Inflammatory macrophage treated with lipopolysaccharide for 4 hours (primary cell): ENCODE measurements around the gene C12orf75.
"Not testable (repeated sequence)": the region's sequence is repeated elsewhere in the genome, so short reads cannot be mapped to it uniquely, and the experiment has no call there.

ENCODE experiments used
- DNase-seq: peaks from one replicate; pipeline ENCODE4 v3.0.0-alpha.2; 2020

The C12orf75 gene

DNA sequence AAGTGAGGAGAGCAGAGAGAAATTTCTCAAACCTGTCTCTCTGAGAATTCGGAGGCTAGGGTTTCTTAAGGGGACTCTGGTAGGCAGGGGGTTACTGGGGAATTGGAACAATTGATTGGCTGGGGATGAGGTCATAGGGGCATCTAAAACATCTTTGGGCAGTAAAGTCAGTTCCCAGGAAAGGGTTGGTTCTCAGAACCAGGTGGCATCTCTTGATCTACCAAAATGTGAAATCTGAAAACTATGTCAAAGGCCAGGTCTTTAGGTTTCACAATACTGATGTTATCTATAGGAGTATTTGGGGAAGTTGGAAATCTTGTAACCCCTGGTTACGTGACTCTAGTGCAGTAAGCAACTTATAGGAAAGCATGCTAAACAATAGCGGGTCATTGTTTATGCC, 6.9 kb downstream of the C12orf75 start:
- peak; percentile 29 for DNase-seq

DNA sequence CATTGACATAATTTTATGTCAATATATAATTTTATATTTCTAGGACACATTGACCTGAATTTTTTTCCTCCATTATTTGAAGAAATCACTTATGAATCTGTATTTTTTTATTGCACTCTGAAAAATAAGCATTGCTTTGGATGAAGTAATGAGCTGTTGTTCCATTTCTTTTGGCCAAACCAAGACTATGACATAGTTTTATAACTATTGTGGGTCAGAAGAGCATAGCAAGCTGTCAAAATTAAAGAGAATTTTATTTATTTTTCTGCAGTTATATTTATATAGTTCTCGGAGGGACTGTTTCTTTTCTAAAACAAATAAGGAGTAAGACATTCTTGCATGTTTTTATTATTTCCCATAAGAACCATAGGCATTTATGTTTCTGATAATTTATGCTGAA, 8.5 kb downstream of the C12orf75 start:
- DNase-seq, result no peak

DNA sequence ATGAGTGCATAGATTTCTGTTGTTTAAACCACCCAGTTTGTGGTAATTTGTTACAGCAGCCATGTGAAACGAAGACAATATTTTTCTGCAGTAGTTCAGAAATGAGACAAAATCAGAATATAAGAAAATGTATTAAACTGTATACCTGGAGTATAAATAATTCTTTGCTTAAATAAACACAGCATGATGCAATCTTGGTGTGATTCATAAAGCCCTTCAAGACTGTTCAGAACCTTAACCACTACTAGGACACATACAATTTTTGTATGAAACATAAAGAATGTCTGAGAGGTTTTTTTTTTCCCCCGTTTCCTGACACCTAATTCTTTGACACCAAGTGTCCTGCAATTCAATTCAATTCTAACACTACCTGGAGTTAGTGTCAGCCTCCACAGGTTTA, 10.5 kb downstream of the C12orf75 start:
- DNase-seq, result no peak

DNA sequence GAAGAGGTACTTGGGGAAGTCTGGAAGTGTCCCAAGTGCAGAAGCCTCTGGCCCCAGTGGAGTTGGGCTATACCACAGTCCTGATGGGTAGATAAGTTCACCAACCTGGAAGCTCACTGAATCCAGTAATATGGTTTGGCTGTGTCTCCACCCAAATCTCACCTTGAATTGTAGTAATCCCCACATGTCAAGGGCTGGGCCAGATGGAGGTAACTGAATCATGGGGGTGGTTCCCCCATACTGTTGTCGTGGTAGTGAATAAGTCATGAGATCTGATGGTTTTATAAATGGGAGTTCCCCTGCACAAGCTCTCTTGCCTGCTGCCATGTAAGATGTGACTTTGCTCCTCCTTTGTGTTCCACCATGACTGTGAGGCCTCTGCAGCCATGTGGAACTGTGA, 11.1 kb downstream of the C12orf75 start:
- not testable (repeated sequence) for DNase-seq

DNA sequence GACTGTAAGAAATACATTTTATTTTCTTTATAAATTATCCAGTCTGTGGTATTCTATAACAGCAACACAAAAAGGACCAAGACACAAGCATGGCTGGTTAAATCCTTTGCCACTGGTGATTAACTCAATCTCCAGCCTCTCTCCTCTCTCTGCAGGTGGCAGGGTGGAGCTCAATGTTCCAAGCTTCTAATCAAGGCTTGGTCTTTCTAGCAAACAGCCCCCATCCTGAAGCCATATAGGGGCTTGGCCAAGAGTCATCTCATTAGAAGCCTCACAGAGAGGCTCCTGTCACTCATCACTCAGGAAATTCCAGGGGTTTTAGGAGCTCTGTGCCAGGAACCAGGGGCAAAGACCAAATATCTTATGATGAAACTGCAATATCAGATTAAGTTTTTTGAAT, 12.0 kb downstream of the C12orf75 start:
- no peak for DNase-seq

DNA sequence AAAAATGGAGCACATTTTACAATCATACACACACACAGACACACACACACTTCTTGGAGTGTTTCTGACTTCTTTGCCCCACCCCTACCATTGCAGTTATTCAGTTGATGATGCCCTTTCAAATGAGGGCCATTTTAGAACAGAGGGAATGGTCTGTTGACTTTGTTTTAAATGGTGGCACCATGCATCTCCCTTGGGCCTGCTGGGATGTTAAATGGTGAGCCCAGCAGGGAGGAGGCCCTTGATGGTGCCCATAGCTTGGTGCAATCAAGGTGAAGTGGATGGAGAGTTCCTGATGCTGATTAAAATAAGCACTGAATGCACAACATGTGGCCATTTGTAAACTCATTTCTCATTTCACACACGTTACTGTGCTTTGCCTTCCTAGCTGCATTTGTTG, 13.3 kb downstream of the C12orf75 start:
- no peak for DNase-seq

DNA sequence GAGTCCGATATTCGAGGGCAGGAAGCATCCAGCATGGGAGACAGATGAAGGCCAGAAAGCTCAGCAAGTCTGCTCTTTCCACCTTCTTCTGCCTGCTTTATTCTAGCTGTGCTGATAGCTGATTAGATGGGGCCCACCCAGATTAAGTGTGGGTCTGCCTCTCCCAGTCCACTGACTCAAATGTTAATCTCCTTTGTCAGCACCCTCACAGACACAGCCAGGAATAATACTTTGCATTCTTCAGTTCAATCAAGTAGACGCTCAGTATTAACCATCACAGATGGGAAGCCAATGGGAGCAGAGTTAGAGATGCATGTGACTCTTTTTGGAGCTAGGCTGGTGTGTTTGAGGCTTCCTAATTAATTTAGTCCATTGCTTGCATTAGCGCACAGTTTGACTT, 17.0 kb downstream of the C12orf75 start:
- DNase-seq, result no peak

DNA sequence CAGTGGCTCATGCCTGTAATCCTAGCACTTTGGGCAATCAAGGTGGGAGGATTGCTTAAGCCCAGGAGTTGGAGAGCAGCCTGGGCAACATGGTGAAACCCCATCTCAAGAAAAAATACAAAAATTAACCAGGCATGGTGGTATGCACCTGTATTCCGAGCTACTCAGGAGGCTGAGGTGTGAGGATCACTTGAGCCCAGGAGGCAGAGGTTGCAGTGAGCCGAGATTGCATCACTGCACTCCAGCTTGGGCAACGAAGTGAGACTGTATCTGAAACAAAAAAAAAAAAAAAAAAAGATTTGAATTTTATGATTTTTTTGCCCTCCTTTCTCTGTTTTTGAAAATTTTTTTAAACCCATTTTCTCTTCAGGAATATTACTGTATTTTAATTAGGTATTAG, 17.7 kb downstream of the C12orf75 start:
- DNase-seq, result no peak

DNA sequence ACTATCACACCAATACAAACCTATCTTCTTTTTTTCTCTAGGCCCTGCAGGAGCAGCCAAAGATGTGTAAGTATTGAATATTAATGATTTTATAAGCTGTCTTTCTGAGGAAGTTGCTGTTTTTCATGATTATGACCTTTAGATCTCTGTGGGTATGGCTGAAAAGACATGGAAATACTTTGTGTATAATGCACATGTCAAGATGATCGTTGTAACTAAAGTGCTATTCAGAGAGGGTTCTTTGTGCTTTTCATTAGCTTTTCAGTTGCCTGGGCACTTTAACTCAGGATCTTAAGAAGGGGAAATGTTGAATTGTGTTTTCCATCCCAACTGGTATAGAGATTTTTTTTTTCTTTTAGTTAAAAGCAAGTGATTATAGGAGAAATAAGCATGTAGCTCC, 18.1 kb downstream of the C12orf75 start:
- no peak for DNase-seq

DNA sequence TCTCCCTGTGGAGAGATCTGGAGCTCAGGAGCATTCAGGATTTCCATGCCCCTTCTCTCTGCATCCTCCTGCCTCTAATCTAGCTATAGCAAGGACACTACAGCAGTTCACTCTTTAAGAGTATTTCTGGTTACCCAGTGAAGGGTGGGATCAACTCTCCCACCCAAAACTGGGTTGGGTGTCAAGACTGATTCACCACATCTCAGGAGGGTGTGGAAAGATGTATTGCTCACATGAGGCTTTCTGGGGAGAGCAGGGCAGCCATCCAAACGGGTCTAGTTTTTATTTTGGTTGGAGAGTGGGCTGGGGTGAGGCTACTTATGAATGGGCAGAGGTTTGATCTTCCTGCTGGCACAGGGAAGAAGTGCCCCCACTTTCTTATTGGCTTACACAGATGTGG, 18.6 kb downstream of the C12orf75 start:
- no peak for DNase-seq

DNA sequence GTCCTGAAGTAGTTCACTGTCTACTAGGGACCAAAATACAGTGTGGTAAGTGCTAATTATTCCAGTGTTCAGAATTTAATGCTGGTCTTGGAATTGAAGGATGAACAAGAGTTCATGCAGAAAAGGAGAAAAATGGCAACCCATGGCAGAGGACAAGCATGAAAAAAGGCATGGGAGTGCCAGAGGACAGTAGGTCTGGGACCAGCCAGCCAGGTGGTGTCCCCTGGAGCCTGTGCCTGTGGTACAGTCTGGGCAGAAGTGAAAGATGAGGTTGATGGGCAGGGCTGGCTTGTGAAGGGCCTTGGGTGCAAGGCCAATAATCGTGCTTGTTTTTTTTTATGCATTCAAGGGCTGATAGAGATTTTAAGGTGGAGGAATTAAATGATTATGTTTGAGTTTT, 21.0 kb downstream of the C12orf75 start:
- DNase-seq, result no peak

DNA sequence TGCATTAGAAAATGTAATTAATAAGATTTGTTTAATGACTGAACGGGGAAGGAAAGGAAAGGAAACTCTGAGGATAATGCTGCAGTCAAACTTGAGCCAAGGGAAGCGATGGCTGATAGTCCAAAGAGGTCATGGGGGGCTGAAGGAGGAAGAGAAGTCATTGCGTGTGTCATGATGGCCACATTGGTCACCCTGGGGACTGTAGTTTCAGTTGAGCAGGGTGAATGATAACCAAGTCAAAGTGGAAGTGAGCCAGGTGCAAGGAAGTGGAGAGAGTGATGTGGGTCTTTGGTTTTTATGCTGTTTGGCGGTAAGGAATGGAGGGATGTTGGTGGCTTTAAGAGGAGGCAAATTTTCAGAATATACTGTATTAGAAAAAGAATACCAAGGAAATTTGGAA, 21.6 kb downstream of the C12orf75 start:
- DNase-seq, result no peak

DNA sequence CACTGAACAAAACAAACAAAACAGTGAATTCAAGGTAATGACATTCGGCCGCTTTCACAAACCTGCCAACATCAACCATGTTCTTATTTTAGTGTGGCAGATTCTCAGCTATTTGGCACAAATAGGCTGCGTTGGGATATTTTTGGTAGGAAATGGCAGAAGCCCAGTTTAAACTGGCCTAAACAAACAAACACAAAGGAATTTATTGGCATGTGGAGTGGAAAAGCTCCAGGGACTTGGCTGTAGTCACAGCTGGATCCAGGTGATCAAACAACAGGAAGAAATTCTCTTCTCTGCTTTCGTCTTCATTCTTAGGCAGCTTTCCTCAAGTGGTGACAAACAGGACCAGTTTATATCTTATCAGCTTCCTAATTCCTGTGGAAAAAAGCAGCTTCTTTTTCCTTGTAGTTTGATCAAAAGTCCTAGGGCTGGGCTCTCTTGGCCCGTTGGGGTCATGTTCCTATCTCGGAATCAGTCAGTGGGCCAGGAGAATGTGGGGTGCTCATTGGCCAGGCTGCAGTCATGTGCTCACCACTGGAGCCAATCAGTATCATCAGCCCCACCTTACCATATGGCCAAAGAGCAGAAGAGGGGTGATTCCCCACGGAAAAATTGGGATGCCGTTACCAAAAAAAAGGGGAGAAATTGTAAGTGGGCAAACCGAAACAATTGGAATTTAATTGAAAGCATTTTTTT, 22.6 kb downstream of the C12orf75 start:
- DNase-seq, result no peak

DNA sequence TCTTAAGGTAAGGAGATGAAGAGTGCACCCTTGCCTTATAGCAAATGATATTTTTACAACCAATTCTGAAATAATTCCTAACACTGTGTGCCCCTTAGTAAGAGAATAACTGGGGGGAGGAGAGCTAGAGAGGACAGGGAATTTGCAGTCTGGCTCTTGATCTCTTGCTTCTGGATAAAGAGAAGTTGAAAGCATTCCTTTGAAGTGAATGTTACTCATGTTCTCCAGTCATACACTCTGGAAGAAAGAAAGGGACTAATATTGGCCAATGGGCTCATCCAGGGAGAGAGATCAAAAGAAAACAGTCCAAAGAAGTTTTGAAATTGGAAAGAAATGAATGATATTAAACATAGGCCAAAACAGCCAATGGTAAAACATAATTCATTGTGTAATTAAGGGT, 25.3 kb downstream of the C12orf75 start:
- DNase-seq, result no peak

DNA sequence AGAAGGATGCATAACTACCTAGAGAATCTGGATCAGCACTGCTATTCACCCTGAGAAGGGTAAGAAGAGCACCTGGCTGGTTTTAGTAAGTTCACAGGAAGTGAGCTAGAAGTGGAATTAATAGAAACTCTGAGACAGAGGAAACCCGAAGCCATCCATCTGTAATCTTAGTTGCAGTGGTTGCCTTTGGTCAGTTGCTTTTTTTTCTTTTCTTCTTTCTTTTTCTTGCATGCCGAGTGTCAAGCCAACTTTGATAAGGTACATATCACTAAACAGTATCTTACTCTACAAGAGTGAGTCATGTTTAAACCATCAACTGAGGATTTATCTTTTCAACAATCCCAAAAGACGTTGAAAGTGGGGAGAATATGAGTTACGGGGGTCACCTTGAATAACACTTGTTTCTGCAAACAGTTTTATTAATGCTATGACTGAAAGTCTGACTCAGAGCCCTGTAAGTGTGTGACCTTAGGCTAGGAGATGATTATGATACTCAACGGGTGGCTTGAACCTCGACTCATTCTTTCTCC, 26.7 kb downstream of the C12orf75 start:
- no peak for DNase-seq

DNA sequence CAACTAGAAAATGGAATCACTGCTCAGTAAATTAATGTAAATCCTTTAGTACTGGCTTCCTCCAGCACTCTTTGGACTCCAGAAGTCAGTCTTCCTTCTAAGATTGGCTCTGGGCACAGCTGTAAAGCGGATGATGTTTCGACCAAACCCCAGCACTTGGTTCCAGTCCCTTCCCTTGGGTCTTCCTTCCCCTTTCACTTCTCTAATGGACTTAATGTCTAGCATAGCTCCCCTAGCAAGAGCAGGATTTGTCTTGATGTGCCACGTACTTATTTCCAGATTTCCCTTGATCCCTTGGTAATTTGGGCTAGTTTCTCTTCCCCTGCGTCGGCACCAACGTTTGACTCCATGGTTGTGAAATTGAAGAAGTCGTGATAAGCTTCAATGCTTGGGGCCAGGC, 28.3 kb downstream of the C12orf75 start:
- DNase-seq, result peak; percentile 72

DNA sequence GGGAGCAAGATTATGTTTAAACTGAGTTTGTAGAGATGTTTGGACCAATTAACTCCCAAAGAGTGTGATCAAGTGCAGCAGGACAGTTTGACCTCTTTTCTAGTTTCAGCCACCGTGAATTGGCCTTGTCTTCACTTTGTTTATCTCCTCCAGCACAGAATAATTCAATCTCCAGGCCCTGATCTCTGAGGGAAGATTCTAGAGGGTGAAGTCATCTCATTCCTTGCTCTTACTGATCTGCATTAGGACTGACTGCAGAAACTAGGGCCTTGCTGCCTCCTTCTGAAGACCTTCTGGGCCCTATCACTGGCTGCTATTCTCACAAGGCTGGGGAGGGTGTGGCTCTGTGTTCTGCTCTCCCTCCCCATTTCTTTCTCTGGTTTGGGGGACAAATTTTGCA, 29.4 kb downstream of the C12orf75 start:
- DNase-seq, result no peak

DNA sequence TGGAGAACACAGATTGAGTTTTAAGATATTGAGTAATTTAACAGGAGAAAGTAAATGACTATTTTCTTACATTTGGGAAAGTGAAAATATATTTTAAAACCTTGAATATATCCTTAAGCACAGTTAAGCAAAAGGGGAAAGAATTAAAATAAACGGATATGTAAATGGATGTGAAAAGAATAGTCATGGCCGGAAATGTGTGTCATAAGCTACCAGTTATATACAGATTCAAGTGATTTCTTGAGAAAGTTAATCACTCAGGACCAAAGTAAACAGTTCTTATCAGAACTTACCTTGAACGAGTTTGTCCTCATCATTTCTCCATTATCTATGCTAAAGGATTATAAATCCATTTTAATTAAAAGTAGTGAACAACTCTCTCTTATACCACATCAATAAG, 33.4 kb downstream of the C12orf75 start:
- DNase-seq, result no peak

DNA sequence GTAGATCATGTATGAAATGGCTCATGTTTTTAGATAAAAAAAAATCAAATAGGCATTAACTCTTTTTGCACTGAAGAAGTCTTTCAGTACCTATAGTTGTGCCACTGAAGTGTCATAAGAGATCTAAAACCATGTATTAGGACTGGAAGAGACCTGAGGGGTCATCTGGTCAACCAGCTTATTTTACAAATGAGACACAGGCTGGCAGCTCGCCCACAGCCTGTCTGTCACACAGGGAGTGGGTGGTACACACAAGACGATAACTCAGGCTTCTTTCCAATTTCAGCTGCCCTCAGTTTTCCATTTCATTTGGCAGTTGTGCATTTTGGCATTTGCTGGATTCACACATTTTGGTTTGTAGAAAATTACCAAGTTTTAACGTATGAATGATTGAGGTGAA, 34.7 kb downstream of the C12orf75 start:
- no peak for DNase-seq

DNA sequence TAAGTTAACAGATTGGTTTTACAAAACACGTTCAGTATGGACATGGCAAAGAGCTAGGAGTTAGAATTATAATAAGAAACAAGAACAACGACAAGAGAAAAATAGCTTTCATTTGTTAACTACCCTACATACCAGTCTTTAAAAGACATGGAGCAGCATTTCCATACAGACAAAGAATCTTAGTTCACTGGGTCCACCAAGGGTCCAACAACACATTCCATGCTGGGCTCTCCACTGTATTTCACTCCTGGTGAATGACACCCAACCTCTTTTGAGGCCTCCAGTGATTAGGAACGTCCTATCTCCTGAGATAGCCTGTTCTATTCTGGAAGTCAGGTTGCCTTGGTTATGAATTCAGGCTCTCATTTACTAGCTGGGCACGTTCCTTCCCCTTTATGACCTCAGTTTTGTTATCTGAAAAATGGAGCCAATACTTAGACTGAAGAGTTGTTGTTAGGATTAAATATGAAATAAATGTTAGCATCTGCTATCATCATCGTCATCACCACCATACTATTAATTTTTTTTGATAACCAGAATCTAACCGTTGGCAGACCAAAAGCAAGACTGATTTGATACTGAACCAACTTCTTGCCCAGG, 37.7 kb downstream of the C12orf75 start:
- no peak for DNase-seq

DNA sequence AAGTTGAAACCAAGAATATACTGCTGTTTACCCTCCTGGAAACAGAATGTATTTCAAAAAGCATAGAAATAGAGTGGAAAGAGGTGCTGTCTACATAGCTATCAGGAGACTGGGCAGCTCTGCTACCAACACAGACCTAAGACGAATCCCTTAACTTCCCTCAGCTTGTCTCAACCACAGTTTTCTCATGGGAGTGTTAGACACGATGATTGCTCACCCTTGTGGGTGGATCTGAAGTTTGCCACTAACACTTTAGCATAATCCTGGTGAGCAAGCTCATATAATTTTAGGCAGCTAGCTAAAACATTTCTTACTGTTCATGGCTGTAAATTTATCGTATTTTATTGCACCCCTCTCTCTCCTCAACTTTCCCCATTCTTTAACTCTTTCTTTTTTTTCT, 38.5 kb downstream of the C12orf75 start:
- no peak for DNase-seq

DNA sequence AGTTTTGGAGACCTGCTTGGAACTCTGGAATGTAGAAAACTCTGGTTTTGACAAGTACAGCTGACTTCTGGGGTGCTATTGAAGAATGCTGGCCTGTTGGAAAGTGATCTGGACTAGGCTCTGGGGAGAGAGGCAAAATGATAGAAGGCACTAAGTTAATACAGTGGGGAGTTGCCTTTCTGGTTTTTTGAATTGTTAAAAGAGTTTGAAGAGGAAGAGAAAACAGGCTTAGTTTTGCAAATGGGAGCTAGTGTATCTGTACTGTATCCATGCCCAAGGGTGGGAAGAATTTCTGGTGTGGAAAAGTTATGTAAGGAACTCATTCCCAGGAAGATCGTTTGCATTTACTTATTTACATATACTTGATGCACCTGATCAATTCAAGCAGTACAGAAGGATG, 43.8 kb downstream of the C12orf75 start:
- DNase-seq, result no peak

DNA sequence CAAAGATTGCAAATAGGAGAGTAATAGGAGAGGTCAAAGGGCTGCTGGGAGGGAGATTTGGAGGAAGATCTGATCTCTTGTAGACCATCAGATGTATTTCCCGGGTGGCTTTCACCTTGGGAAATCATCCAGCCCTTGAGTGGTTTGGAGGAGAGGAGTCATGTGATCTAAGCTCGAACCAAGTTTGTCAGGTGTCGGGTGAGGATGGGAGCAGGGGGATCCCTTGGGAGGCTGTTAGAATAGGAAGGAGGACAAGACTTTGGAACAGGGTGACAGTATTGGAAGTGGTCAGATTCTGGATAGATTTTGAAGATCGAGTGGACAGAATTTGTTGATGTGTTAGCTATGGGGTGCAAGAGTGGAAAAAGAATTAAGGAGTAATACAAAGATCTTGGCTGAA, 46.6 kb downstream of the C12orf75 start:
- no peak for DNase-seq

DNA sequence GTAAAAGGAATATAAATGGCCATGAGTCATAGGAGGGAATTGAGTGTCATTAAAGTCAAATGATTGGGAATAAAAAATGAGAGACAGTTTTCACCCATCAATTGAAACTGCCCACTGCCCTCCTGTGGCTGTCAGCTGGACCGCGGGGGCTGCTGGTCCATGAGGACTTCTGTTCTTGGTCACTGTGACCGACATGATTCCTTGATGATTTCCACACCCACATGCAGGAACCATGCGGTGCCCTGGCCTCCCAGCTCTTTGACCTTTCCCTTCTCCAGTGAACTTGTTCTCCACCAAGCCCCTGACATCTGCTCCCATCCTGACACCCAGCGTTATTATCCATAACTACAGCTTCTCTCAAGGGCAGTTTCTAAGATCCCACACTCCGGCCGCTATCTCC, 48.4 kb downstream of the C12orf75 start:
- DNase-seq, result no peak
